Measurements from ENCODE around the gene ZNF778.

GRCh38 chr16:89286096-89286495 lies 68.6 kb downstream of the ZNF778 start:
- no peak for TF ChIP-seq SMC3 (IDR thresholded peaks at IDR 0.05)
- no peak for TF ChIP-seq TFCP2L1 (CRISPR knock-in tag; IDR thresholded peaks at IDR 0.05)
- no peak for TF ChIP-seq CTCF (IDR thresholded peaks at IDR 0.05)
- TF ChIP-seq RCOR1 (IDR thresholded peaks at IDR 0.05; ENCODE audit: low read depth, low read length), result no peak
- no peak for TF ChIP-seq KDM1A (IDR thresholded peaks at IDR 0.05; ENCODE audit: low read depth)
- TF ChIP-seq POLR2A (IDR thresholded peaks at IDR 0.05; ENCODE audit: low read length), result no peak
- TF ChIP-seq CHD2 (IDR thresholded peaks at IDR 0.05; ENCODE audit: low read length, partially characterized antibody), result no peak
- TF ChIP-seq RARB (CRISPR knock-in tag; IDR thresholded peaks at IDR 0.05), result no peak
- TF ChIP-seq RAD21 (conservative IDR thresholded peaks at IDR 0.05 in 1 of 2, IDR thresholded peaks at IDR 0.05 in 1 of 2), result no peak
- no peak for TF ChIP-seq USF2 (IDR thresholded peaks at IDR 0.05)
- TF ChIP-seq RNF2 (IDR thresholded peaks at IDR 0.05; ENCODE audit: borderline replicate concordance, low read depth), result no peak
- no peak for TF ChIP-seq NFE2L2 (conservative IDR thresholded peaks at IDR 0.05; ENCODE audit: low read length)
- no peak for TF ChIP-seq TP53 (CRISPR knock-in tag; IDR thresholded peaks at IDR 0.05)
- TF ChIP-seq ZC3H11A (IDR thresholded peaks at IDR 0.05), result no peak
